Adrenal gland (tissue), 12 donors: ENCODE data around the gene C1QTNF1. TPM values are rescaled to one million over a fixed set of nuclear protein-coding genes. Genes with fewer than 3 reads are reported as not detected.

Experiments used
- DNase-seq, 7 donors: peaks; one replicate each; pipeline ENCODE4 v3.0.0-alpha.2; 2019 to 2020
- H3K27ac ChIP-seq, 5 donors: fragments of 200-600 bp; sonication (generic) in 4 of 5; 1 replicate in 3 of 5; 2 replicates in 2 of 5; pipeline versions ENCODE4 v1.5.1 to v1.8.0; 2016 to 2020; ENCODE audit warnings: mild to moderate bottlenecking in 1 of 5
- H3K27me3 ChIP-seq: fragments of 200-600 bp; 2 replicates; pipeline ENCODE4 v1.8.0; 2021
- H3K36me3 ChIP-seq, 2 donors: fragments of 200-600 bp; replicated peaks in 1 of 2; 1 replicate in 1 of 2; 2 replicates in 1 of 2; pipeline versions ENCODE4 v1.5.1 to v1.8.0; 2018 to 2022
- H3K4me1 ChIP-seq, 2 donors: fragments of 200-600 bp; replicated peaks in 1 of 2; 1 replicate in 1 of 2; 2 replicates in 1 of 2; pipeline versions ENCODE4 v1.5.1 to v1.8.0; 2018 to 2021
- H3K4me3 ChIP-seq, 4 donors: fragments of 200-600 bp; sonication (generic) in 3 of 4; one replicate each; pipeline ENCODE4 v1.5.1; 2016 to 2018
- H3K9me3 ChIP-seq, 3 donors: fragments of 200-600 bp; sonication (generic) in 1 of 3; replicated peaks in 1 of 3; 1 replicate in 2 of 3; 2 replicates in 1 of 3; pipeline versions ENCODE4 v1.5.1 to v1.8.0; 2016 to 2021
- POLR2A ChIP-seq, 2 donors: fragments of 450-650 bp; IDR thresholded peaks; one replicate each; pipeline ENCODE4 v1.6.1; 2017; ENCODE audit warnings: antibody characterized with exemption in 2 of 2, mild to moderate bottlenecking in 2 of 2, moderate library complexity in 1 of 2
- WGBS, 4 donors: extraction: QIAGEN DNeasy Blood & Tissue Kit in 2 of 4; methylation state at CpG; one replicate each; pipeline versions ENCODE4 v1.1.5 to v1.1.7; 2013 to 2017; 5-methylcytosine and 5-hydroxymethylcytosine counted together
- intact Hi-C, 2 donors: fragments of 100-400 bp; cut with DNase I; formaldehyde crosslinking; loops; one replicate each; pipeline versions ENCODE4 v1.14.1 to v1.15.0; 2022 to 2023
- polyA plus RNA-seq, 3 donors: library from polyadenylated mRNA; stranded (reverse); fragments of 200-250 nt in 2 of 3; fragments of 350-450 nt in 1 of 3; fragmentation: Illumina TruSeq in 1 of 3; extraction: RNeasy Lipid Tissue Mini Kit (QIAGEN cat#74804) in 1 of 3; gene quantifications; one replicate each; pipeline ENCODE4 v1.2.3, GENCODE V29; 2013 to 2014
- total RNA-seq, 9 donors: library from RNA; depleted of rRNA in 4 of 9; stranded (reverse); fragments of >200 nt in 4 of 9; fragments of 120-200 nt in 1 of 9; fragmentation: NEBNext Ultra II Directional in 1 of 9; extraction: Animal tissue kit (Norgen Biotek cat#: 25700) in 1 of 9; gene quantifications; one replicate each; pipeline versions ENCODE4 v1.1.0 to v1.2.4, GENCODE V29; 2013 to 2023
- TF ChIP-seq, protein P1 (sequence below), 6 experiments: fragments of 450-650 bp in 4 of 6; fragments of 200-600 bp in 2 of 6; sonication (generic) in 1 of 6; IDR thresholded peaks; 1 replicate in 5 of 6; 2 replicates in 1 of 6; pipeline versions ENCODE4 v1.5.1 to v1.8.0; 2016 to 2021; ENCODE audit warnings: antibody characterized with exemption in 6 of 6, mild to moderate bottlenecking in 2 of 6, moderate library complexity in 1 of 6
- donor health status: healthy with polysubstance abuse.
- donor health status: Bipolar disorder and iron deficiency.
- donor health status: DM: yes; HTN: yes; CAD: no.
- donor health status: DM: no; HTN: no; CAD: no.
- donor health status: DM: no; HTN: no; CAD: no.
- donor health status: DM: yes; HTN: yes; CAD: no.

Gene C1QTNF1
- total and polyA plus RNA-seq, 12 donors, result 17.2 to 175 (median 120) TPM

DNA sequence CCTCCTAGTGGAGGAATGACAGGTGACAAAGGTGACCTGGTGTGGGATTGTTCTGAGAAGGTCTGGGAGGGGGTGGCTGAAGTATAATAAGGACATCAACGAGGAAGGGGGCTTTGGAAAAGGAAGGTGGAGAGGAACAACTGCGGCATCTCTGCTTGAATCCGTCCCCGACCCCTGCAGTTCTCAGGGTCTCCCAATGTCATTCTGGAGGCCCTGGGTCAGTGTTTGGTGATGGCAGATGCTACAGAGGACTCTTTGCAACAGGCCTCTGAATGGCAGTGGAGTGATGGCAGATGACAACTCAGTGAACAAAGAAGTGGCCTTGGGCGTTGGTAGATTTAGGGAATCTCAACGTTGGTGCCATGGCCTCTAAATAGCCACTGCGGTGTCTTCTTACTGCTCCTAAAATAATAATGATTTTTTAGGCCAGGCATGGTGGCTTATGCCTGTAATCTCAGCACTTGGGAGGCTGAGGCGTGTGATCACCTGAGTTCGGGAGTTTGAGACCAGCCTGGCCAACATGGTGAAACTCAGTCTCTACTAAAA, 52.0 kb downstream of the C1QTNF1 start:
- 67 to 84% (median 77%) methylated on average over 7 to 9 of the region's 9 CpGs for WGBS, 4 donors
- intact Hi-C loops, result no loop called here
- no peak for DNase-seq

DNA sequence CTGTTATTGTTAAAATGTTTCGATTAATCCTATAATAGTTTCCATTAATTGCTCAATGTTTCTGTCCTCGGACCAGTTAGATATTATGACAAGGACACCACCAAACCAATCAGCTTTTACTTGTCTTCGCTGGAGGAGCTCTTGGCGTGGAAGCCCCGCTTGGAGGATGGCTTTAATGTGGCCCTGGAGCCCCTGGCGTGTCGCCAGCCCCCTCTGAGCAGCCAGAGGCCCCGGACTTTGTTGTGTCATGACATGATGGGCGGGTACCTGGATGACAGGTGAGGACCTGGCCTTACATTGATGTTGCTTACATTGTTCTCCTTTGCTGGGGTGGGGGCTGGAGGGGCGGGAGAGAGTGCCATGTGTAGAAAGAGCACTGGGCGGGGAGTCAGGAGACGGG, 53.6 kb downstream of the C1QTNF1 start:
- TF ChIP-seq POLR2A (IDR thresholded peaks at IDR 0.05), result no peak
- TF ChIP-seq, protein P1, sequence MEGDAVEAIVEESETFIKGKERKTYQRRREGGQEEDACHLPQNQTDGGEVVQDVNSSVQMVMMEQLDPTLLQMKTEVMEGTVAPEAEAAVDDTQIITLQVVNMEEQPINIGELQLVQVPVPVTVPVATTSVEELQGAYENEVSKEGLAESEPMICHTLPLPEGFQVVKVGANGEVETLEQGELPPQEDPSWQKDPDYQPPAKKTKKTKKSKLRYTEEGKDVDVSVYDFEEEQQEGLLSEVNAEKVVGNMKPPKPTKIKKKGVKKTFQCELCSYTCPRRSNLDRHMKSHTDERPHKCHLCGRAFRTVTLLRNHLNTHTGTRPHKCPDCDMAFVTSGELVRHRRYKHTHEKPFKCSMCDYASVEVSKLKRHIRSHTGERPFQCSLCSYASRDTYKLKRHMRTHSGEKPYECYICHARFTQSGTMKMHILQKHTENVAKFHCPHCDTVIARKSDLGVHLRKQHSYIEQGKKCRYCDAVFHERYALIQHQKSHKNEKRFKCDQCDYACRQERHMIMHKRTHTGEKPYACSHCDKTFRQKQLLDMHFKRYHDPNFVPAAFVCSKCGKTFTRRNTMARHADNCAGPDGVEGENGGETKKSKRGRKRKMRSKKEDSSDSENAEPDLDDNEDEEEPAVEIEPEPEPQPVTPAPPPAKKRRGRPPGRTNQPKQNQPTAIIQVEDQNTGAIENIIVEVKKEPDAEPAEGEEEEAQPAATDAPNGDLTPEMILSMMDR (IDR thresholded peaks at IDR 0.05), result no peak
- 73 to 80% (median 77%) methylated on average over 12 of the region's 12 CpGs for WGBS, 4 donors
- peaks cover 0 to 35% of the 10 kb centered on the region in 2 donors for H3K36me3 ChIP-seq
- no peak overlapping the region for H3K27ac ChIP-seq
- DNase-seq, result no peak
- no peak overlapping the region for H3K4me3 ChIP-seq
- no peaks in the 10 kb centered on the region for H3K27me3 ChIP-seq
- H3K4me1 ChIP-seq, result peaks cover 9 to 22% of the 10 kb centered on the region in 2 donors
- no peaks in the 10 kb centered on the region for H3K9me3 ChIP-seq
- intact Hi-C loops, result no loop called here

More for the DNA sequence above, 52.0 kb downstream of the C1QTNF1 start:
- H3K4me1 ChIP-seq, result peaks cover 9 to 22% of the 10 kb centered on the region in 2 donors
- H3K27me3 ChIP-seq, result no peaks in the 10 kb centered on the region
- no peak for TF ChIP-seq POLR2A (IDR thresholded peaks at IDR 0.05)
- TF ChIP-seq, protein P1 (IDR thresholded peaks at IDR 0.05), result no peak
- peak overlapping the region in 3 of 4 donors; percentile 65 to 99 (median 78) for H3K4me3 ChIP-seq
- peaks cover 0 to 31% of the 10 kb centered on the region in 2 donors for H3K36me3 ChIP-seq
- no peaks in the 10 kb centered on the region for H3K9me3 ChIP-seq
- H3K27ac ChIP-seq, result peak overlapping the region in 2 of 5 donors; percentile 90 to 92

DNA sequence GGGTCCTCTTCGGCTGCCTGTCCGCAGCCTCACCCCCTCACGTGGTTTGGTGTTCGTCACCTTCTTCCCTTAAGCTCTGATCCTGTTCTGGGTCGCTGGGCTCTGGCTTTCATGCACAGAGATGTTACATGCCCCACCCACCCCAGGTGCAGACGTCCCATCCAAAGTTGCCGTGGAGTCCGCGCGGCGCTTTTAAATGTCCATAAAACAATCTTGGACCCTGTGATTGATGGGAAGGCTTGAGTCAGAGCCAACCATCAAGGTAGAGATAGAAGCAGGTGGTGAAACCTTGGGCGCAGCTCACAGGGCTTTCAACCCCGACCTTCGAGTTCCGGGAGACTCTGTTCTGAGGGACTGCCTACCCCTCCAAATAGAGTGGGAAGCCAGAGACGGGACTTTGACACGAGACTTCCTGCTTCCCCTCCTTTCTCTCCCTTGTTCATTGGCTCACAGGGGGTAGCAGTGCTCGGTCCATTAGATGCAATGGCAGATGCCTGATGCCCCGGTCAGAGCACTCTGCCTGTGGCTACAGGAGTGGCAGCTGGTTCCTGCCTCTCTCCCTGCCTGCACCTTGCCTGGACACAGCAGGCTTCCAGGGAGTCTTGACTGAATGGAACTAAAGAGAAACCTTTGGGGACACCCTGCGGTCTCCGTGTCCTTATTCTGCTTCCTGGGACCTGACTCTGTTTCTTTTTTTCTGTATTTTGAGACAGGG, 54.7 kb downstream of the C1QTNF1 start:
- intact Hi-C loops, result no loop called here
- no peak for TF ChIP-seq POLR2A (IDR thresholded peaks at IDR 0.05)
- TF ChIP-seq, protein P1 (IDR thresholded peaks at IDR 0.05), result no peak
- Histone ChIP-seq H3K36me3 (peaks cover 0 to 38% of the 10 kb centered on the region in 2 donors), H3K9me3 (no peaks in the 10 kb centered on the region), H3K27me3 (no peaks in the 10 kb centered on the region), H3K4me3 (no peak overlapping the region), H3K27ac (no peak overlapping the region), H3K4me1 (peaks cover 9 to 22% of the 10 kb centered on the region in 2 donors)
- WGBS, 4 donors, result 89 to 96% (median 95%) methylated on average over 15 to 21 of the region's 21 CpGs
- no peak for DNase-seq

- 89 to 95% (median 94%) methylated on average over 20 to 22 of the region's 22 CpGs for WGBS, 4 donors
- H3K36me3 ChIP-seq, result peaks cover 0 to 46% of the 10 kb centered on the region in 2 donors
- no peaks in the 10 kb centered on the region for H3K27me3 ChIP-seq
- intact Hi-C loops, result loop anchor here (2.0 to 5.0 kb wide), 2 partner anchors 32 to 33 kb away; no protein-coding TSS in a partner anchor
- H3K27ac ChIP-seq, result no peak overlapping the region
- peaks cover 5 to 16% of the 10 kb centered on the region in 2 donors for H3K4me1 ChIP-seq
- no peak overlapping the region for H3K4me3 ChIP-seq
- no peak for DNase-seq
- TF ChIP-seq, protein P1 (IDR thresholded peaks at IDR 0.05), result no peak
- TF ChIP-seq POLR2A (IDR thresholded peaks at IDR 0.05), result no peak
- H3K9me3 ChIP-seq, result no peaks in the 10 kb centered on the region
Measured at GRCh38 chr17:79079421-79080200, 55.6 kb downstream of the C1QTNF1 start.
